GM12878 (cell line): ENCODE measurements around the gene CENPX. TPM values are rescaled to one million over a fixed set of nuclear protein-coding genes. Genes with fewer than 3 reads are reported as not detected.

Source experiments
- ATAC-seq: fragments of 200-7000 bp; cut with Tn5 transposase; 3 replicates; pipeline ENCODE4 v1.9.1; 2020; ENCODE audit warnings: mild to moderate bottlenecking, moderate library complexity
- BruUV-seq: library from RNA; stranded (reverse); fragments of 400-500 nt; replicated peaks from 2 replicates; lab custom pipeline; 2021; lab: Mats Ljungman, UMichigan
- CTCF ChIA-PET: fragments of 300-600 bp; sonication (Branson Sonifier 250); formaldehyde crosslinking; extraction: SDS; loops from one replicate; lab custom pipeline; 2021; ENCODE audit warnings: inconsistent platforms; lab: Yijun Ruan, JAX
- POLR2A ChIA-PET: fragments of 350-600 bp; formaldehyde crosslinking; extraction: SDS; loops from one replicate; lab custom pipeline; 2021; ENCODE audit warnings: inconsistent platforms; lab: Charles Lee
- RAD21 ChIA-PET: fragments of 300-600 bp; sonication (Branson Sonifier 250); formaldehyde crosslinking; loops from one replicate; lab custom pipeline; 2023; ENCODE audit warnings: antibody characterized with exemption; ENCODE audit not compliant: unreplicated experiment; lab: Charles Lee
- SMC1A ChIA-PET: fragments of 300-600 bp; sonication (Branson Sonifier 250); formaldehyde crosslinking; loops from one replicate; lab custom pipeline; 2023; ENCODE audit not compliant: unreplicated experiment, uncharacterized antibody; lab: Charles Lee
- DNase-seq: peaks from one replicate; pipeline ENCODE4 v3.0.0-alpha.2; 2011; ENCODE audit warnings: low read depth, low spot score
- FAIRE-seq: peaks from 3 replicates; lab custom pipeline; 2011; peaks lifted over from hg19 to GRCh38; lab: Jason Lieb, UNC
- H2AFZ ChIP-seq: 2 replicates; pipeline ENCODE4 v1.6.0; 2011; ENCODE audit warnings: low read depth, low read length, control low read depth; ENCODE audit not compliant: control insufficient read depth
- H3K27ac ChIP-seq: 2 replicates; pipeline ENCODE4 v1.5.1; 2011; ENCODE audit warnings: control low read depth; ENCODE audit not compliant: control insufficient read depth, insufficient read depth
- H3K27me3 ChIP-seq, 2 experiments: replicated peaks in 1 of 2; 2 replicates each; pipeline versions ENCODE4 v1.6.0 to v1.6.1; 2011; ENCODE audit warnings: low read length in 1 of 2; ENCODE audit not compliant: control insufficient read depth in 2 of 2, insufficient read depth in 2 of 2
- H3K36me3 ChIP-seq, 2 experiments: 2 replicates each; pipeline ENCODE4 v1.5.1; 2011; ENCODE audit warnings: low read length in 1 of 2; ENCODE audit not compliant: control insufficient read depth in 2 of 2, insufficient read depth in 2 of 2
- H3K4me1 ChIP-seq: 2 replicates; pipeline ENCODE4 v1.6.1; 2011; ENCODE audit warnings: mild to moderate bottlenecking, low read length, moderate library complexity, mixed read lengths; ENCODE audit not compliant: control insufficient read depth, insufficient read depth
- H3K4me2 ChIP-seq: 2 replicates; pipeline ENCODE4 v1.6.0; 2011; ENCODE audit warnings: control low read depth; ENCODE audit not compliant: control insufficient read depth, insufficient read depth
- H3K4me3 ChIP-seq: fragments of 200-600 bp; sonication (generic); 2 replicates; pipeline ENCODE4 v1.5.1; 2016
- H3K79me2 ChIP-seq: 2 replicates; pipeline ENCODE4 v1.6.0; 2011; ENCODE audit warnings: low read length; ENCODE audit not compliant: control insufficient read depth, insufficient read depth
- H3K9ac ChIP-seq: 2 replicates; pipeline ENCODE4 v1.8.0; 2011; ENCODE audit warnings: low read length, control low read depth, mixed read lengths; ENCODE audit not compliant: control insufficient read depth, insufficient read depth
- H3K9me3 ChIP-seq: replicated peaks from 3 replicates; pipeline ENCODE4 v1.5.1; 2011; ENCODE audit warnings: mild to moderate bottlenecking, low read length; ENCODE audit not compliant: control insufficient read depth, insufficient read depth
- H4K20me1 ChIP-seq: 2 replicates; pipeline ENCODE4 v1.6.0; 2011; ENCODE audit not compliant: control insufficient read depth, insufficient read depth
- ASH2L ChIP-seq: fragments of 300-600, 200-600 bp; sonication (generic); IDR thresholded peaks from 2 replicates; pipeline ENCODE4 v1.6.1; 2017; ENCODE audit warnings: low read depth, mild to moderate bottlenecking, borderline replicate concordance
- ETV6 ChIP-seq, 2 experiments: fragments of 450-650 bp in 1 of 2; IDR thresholded peaks in 1 of 2; conservative IDR thresholded peaks in 1 of 2; 2 replicates each; pipeline ENCODE4 v1.6.1; 2014; ENCODE audit warnings: antibody characterized with exemption in 1 of 2, borderline replicate concordance in 1 of 2, low read depth in 1 of 2, mild to moderate bottlenecking in 1 of 2, moderate library complexity in 1 of 2
- KDM1A ChIP-seq: fragments of 200-600 bp; sonication (generic); IDR thresholded peaks from 2 replicates; pipeline ENCODE4 v1.6.1; 2016; ENCODE audit warnings: borderline replicate concordance
- NFIC ChIP-seq: IDR thresholded peaks from 2 replicates; pipeline ENCODE4 v1.6.1; 2012; ENCODE audit warnings: low read depth, mild to moderate bottlenecking, inconsistent platforms, low read length, moderate library complexity
- PML ChIP-seq: IDR thresholded peaks from 2 replicates; pipeline ENCODE4 v1.6.1; 2012; ENCODE audit warnings: low read length, inconsistent platforms
- POLR2A ChIP-seq: IDR thresholded peaks from 2 replicates; pipeline ENCODE4 v1.6.1; 2011; ENCODE audit warnings: low read depth, mild to moderate bottlenecking, low read length
- POLR2AphosphoS2 ChIP-seq: IDR thresholded peaks from 2 replicates; pipeline ENCODE4 v1.6.1; 2011; ENCODE audit warnings: low read depth, mild to moderate bottlenecking, low read length, improper control_type of control experiment, moderate library complexity
- POLR2AphosphoS5 ChIP-seq: IDR thresholded peaks from 2 replicates; pipeline ENCODE4 v1.6.1; 2011; ENCODE audit warnings: mild to moderate bottlenecking, low read length, inconsistent platforms
- TARDBP ChIP-seq: IDR thresholded peaks from 2 replicates; pipeline ENCODE4 v1.6.1; 2016; ENCODE audit warnings: borderline replicate concordance
- WRNIP1 ChIP-seq: IDR thresholded peaks from 2 replicates; pipeline ENCODE4 v1.6.1; 2011; ENCODE audit warnings: low read depth, low read length, improper control_type of control experiment, borderline replicate concordance
- WGBS: methylation state at CpG from one replicate; pipeline ENCODE4 v1.1.6; 2016; ENCODE audit warnings: low lambda C conversion rate; ENCODE audit not compliant: insufficient replicate concordance, insufficient coverage; ENCODE audit errors: missing lambda C conversion rate; 5-methylcytosine and 5-hydroxymethylcytosine counted together
- in situ Hi-C: fragments of 300-500 bp; cut with MboI; formaldehyde crosslinking; loops from 9 replicates; pipeline ENCODE4 v1.14.3; 2018; ENCODE audit warnings: mixed read lengths
- intact Hi-C: fragments of 100-400 bp; cut with micrococcal nuclease; formaldehyde crosslinking; loops from one replicate; pipeline ENCODE4 v1.14.2; 2022; ENCODE audit not compliant: unreplicated experiment
- polyA plus RNA-seq, 11 experiments: library from polyadenylated mRNA; depleted of rRNA in 4 of 11; unstranded in 6 of 11; stranded (reverse) in 5 of 11; fragments of >200 nt; fragmentation: Nextera tagmentation in 4 of 11; fragmentation: Illumina TruSeq in 1 of 11; extraction: Ambion mirVana in 4 of 11; extraction: Trizol in 1 of 11; gene quantifications; 1 replicate in 1 of 11; 2 replicates in 10 of 11; pipeline versions ENCODE4 v1.2.1 to v1.2.3, GENCODE V29; 2011 to 2016; ENCODE audit warnings: inconsistent platforms in 2 of 11, missing spikeins in 2 of 11, low read depth in 1 of 11
- total RNA-seq, 4 experiments: library from RNA; depleted of rRNA in 3 of 4; stranded (reverse); fragments of >200 nt in 3 of 4; fragmentation: Illumina TruSeq in 1 of 4; extraction: Trizol in 1 of 4; gene quantifications; 2 replicates each; pipeline versions ENCODE4 v1.2.1 to v1.2.3, GENCODE V29; 2013 to 2021
- TF ChIP-seq, protein P1 (sequence below): fragments of 450-650 bp; IDR thresholded peaks from 2 replicates; pipeline ENCODE4 v1.6.1; 2017; ENCODE audit warnings: low read depth, mild to moderate bottlenecking, moderate library complexity
- TF ChIP-seq, protein P2 (sequence below): fragments of 450-650 bp; IDR thresholded peaks from 2 replicates; pipeline ENCODE4 v1.6.1; 2016; ENCODE audit warnings: mild to moderate bottlenecking, moderate library complexity, borderline replicate concordance
- TF ChIP-seq, protein P3 (sequence below): IDR thresholded peaks from 2 replicates; pipeline ENCODE4 v1.6.1; 2011; ENCODE audit warnings: borderline replicate concordance, low read depth, mild to moderate bottlenecking, moderate library complexity, mixed read lengths, low read length; ENCODE audit not compliant: insufficient read depth; ENCODE audit errors: extremely low read length

The CENPX gene
- total and polyA plus RNA-seq, 10 of the 15 experiments (the other 5 are each of a cell fraction or from before 2014, with no cell fraction given): 11.7 to 182 (median 71.9) TPM

DNA sequence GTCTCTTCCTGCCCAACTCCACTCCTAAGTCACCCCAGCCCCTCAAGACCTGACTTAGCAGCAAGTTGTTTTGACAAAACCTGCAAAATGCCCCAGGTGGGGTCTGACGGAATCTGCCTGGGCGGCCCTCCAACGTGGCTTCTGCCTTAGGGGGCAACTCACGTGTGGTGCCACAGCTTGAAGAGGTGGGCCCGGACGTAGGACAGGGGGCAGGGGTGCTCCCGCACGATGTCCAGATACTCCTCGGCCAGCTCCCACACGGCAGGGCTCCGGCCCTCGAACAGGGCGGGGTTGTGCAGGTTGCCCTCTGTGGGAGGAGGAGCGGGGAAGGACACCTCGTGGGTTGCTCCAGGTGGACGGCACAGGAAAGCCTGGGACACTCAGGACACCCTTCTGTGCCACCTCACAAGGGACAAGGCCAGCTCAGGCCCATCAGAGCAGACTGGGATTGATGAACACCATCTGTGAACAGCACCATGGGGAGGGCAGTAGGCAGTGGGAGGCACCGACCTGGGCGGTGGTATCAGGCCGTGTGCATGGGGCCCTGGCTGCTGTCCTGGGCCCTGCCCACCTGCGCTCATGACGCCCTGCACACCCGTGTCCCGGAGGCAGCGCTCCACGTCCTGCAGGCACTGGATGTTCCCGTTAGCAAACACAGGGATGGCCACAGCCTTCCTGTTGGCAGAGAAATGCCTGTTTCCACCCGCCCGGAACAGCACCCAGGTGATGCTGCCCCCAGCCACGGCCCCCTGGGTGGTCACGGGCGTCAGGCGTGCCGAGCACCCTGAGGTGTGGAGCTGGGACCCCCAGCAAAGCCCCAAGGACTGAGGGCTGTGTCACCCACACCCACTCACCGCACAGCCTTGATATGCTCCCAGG lies 38.6 kb upstream of the CENPX start (continued):
- no peak for TF ChIP-seq NFIC
- TF ChIP-seq ASH2L: no peak
- TF ChIP-seq TARDBP: no peak
- no peak for TF ChIP-seq POLR2AphosphoS2
- TF ChIP-seq, protein P1, sequence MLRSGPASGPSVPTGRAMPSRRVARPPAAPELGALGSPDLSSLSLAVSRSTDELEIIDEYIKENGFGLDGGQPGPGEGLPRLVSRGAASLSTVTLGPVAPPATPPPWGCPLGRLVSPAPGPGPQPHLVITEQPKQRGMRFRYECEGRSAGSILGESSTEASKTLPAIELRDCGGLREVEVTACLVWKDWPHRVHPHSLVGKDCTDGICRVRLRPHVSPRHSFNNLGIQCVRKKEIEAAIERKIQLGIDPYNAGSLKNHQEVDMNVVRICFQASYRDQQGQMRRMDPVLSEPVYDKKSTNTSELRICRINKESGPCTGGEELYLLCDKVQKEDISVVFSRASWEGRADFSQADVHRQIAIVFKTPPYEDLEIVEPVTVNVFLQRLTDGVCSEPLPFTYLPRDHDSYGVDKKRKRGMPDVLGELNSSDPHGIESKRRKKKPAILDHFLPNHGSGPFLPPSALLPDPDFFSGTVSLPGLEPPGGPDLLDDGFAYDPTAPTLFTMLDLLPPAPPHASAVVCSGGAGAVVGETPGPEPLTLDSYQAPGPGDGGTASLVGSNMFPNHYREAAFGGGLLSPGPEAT: no peak
- TF ChIP-seq, all 136 proteins: peak for 2

DNA sequence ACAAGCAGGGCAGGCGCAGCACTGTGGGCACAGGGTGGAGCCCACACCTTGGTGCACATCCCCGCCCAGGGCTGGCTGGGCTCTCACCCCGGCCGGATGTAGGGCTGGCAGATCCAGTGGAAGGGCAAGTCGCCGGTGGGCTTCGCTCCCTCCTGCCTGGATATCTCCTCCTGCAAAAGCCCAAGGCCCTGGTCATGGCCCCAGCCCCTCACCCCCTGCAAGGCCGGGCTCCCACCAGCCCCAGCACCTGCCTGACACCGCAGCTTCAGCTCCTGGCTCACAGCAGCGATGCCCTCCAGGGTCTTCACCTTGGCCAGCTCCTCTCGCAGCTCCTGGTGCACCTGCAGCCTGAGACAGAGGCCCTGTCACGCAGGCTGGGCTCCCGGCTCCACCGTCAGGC lies 37.9 kb upstream of the CENPX start:
- ChIA-PET RAD21 (no interaction called here), CTCF (interaction anchor here (1.1 kb wide), 1 partner anchor 23 kb away, joined by 3 read pairs; the partner anchor contains the start of gene DCXR), SMC1A (no interaction called here), POLR2A (no interaction called here)
- peaks cover 8% of the 10 kb centered on the region for H3K4me1 ChIP-seq
- H3K27me3 ChIP-seq: no peaks in the 10 kb centered on the region
- H2AFZ ChIP-seq: no peak overlapping the region
- FAIRE-seq (no peak), DNase-seq (no peak), ATAC-seq (no peak)
- H3K9me3 ChIP-seq: no peaks in the 10 kb centered on the region
- H3K4me3 ChIP-seq: no peak overlapping the region
- intact Hi-C loops: no loop called here
- H3K79me2 ChIP-seq: peaks cover 14% of the 10 kb centered on the region
- BruUV-seq: no TSS peak
- H3K9ac ChIP-seq: no peak overlapping the region
- no peaks in the 10 kb centered on the region for H4K20me1 ChIP-seq
- H3K36me3 ChIP-seq: peaks cover 3 to 31% of the 10 kb centered on the region in 2 experiments
- no peak overlapping the region for H3K27ac ChIP-seq
- H3K4me2 ChIP-seq: no peak overlapping the region
- in situ Hi-C loops: no loop called here
- WGBS: 90% methylated on average over 12 of the region's 14 CpGs
- TF ChIP-seq POLR2A (no peak), PML (no peak), KDM1A (no peak), WRNIP1 (no peak), POLR2AphosphoS5 (no peak), ETV6 (conservative IDR thresholded peaks at IDR 0.05 in 1 of 2, IDR thresholded peaks at IDR 0.05 in 1 of 2; ENCODE audit: borderline replicate concordance in 1 of 2, low read depth in 1 of 2) (no peak)
- TF ChIP-seq, protein P2, sequence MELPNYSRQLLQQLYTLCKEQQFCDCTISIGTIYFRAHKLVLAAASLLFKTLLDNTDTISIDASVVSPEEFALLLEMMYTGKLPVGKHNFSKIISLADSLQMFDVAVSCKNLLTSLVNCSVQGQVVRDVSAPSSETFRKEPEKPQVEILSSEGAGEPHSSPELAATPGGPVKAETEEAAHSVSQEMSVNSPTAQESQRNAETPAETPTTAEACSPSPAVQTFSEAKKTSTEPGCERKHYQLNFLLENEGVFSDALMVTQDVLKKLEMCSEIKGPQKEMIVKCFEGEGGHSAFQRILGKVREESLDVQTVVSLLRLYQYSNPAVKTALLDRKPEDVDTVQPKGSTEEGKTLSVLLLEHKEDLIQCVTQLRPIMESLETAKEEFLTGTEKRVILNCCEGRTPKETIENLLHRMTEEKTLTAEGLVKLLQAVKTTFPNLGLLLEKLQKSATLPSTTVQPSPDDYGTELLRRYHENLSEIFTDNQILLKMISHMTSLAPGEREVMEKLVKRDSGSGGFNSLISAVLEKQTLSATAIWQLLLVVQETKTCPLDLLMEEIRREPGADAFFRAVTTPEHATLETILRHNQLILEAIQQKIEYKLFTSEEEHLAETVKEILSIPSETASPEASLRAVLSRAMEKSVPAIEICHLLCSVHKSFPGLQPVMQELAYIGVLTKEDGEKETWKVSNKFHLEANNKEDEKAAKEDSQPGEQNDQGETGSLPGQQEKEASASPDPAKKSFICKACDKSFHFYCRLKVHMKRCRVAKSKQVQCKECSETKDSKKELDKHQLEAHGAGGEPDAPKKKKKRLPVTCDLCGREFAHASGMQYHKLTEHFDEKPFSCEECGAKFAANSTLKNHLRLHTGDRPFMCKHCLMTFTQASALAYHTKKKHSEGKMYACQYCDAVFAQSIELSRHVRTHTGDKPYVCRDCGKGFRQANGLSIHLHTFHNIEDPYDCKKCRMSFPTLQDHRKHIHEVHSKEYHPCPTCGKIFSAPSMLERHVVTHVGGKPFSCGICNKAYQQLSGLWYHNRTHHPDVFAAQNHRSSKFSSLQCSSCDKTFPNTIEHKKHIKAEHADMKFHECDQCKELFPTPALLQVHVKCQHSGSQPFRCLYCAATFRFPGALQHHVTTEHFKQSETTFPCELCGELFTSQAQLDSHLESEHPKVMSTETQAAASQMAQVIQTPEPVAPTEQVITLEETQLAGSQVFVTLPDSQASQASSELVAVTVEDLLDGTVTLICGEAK: no peak
- TF ChIP-seq, protein P3, sequence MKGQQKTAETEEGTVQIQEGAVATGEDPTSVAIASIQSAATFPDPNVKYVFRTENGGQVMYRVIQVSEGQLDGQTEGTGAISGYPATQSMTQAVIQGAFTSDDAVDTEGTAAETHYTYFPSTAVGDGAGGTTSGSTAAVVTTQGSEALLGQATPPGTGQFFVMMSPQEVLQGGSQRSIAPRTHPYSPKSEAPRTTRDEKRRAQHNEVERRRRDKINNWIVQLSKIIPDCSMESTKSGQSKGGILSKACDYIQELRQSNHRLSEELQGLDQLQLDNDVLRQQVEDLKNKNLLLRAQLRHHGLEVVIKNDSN: no peak
